Activated CD4-positive, alpha-beta T cell treated with anti-CD3 and anti-CD28 coated beads, Interleukin-10, Interleukin-2, amounts not matched to agents 100 ng/mL and 50 ng/mL, durations not matched to agents 16 hours and 8 hours (primary cell): ENCODE results near the gene ZNF644.
"Not testable (repeated sequence)": the region's sequence is repeated elsewhere in the genome, so short reads cannot be mapped to it uniquely, and the experiment has no call there.

Experiments
- DNase-seq: peaks from one replicate; pipeline ENCODE4 v3.0.0-alpha.2; 2020

The ZNF644 gene

GRCh38 chr1:91021686-91022517, at the start of gene ZNF644:
Gene ZNF644 (minus strand): TSS chr1:91022035. CDS start chr1:90982353, 39,682 bp downstream.
- peak; percentile 96 for DNase-seq

- no peak for DNase-seq
Measured at GRCh38 chr1:91070298-91070697, 48.5 kb upstream of the ZNF644 start.

- DNase-seq, result no peak
Measured at GRCh38 chr1:91066538-91066937, 44.7 kb upstream of the ZNF644 start.

DNA sequence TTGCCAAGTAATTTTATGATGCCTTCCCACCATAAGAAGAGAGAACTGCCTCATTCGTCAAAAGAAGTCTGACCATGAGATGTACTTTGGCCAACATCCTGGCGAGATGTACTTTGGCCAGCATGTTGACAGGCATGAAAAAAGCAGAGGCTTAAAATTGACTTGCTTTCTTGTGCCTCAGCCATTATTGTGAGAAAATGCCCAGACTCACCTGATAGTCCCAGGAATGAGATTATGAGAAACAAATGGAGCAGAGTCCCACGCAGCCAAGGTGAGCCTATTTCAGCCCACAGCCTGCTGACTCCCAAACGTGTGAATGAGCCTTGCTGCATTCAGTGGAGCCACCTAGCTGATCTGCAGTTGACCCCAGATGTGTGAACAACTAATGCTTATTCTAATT, 43.5 kb upstream of the ZNF644 start:
- no peak for DNase-seq

DNA sequence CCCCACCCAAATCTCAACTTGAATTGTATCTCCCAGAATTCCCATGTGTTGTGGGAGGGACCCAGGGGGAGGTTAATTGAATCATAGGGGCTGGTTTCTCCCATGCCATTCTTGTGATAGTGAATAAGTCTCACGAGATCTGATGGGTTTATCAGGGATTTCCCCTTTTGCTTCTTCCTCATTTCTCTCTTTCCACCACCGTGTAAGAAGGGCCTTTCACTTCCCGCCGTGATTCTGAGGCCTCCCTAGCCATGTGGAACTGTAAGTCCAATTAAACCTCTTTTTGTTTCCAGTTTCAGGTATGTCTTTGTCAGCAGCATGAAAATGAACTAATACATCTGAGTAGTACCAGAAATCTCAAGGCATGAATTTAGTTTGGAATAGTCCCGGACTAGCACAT, 41.6 kb upstream of the ZNF644 start:
- DNase-seq, result not testable (repeated sequence)

DNA sequence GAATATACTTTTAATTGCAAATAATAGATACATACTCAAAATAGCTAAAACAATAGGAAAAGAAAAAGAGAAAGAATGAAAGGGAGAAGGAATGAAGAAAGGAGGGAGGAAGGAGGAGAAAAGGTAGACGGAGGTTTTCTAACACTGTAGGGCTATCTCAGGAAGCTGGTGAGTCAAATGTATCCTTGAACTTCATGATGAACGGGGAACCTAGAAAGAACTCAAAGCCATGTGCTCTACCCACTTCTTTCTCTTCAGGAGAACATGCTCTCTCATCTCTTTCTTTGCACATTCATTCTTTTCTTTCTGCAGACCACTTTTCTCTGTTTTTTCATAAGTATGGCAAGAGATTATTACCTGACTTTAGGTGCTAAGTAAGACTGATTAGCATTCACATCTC, 37.3 kb upstream of the ZNF644 start:
- no peak for DNase-seq

- DNase-seq, result no peak
Measured at GRCh38 chr1:91057784-91058183, 35.9 kb upstream of the ZNF644 start.

DNA sequence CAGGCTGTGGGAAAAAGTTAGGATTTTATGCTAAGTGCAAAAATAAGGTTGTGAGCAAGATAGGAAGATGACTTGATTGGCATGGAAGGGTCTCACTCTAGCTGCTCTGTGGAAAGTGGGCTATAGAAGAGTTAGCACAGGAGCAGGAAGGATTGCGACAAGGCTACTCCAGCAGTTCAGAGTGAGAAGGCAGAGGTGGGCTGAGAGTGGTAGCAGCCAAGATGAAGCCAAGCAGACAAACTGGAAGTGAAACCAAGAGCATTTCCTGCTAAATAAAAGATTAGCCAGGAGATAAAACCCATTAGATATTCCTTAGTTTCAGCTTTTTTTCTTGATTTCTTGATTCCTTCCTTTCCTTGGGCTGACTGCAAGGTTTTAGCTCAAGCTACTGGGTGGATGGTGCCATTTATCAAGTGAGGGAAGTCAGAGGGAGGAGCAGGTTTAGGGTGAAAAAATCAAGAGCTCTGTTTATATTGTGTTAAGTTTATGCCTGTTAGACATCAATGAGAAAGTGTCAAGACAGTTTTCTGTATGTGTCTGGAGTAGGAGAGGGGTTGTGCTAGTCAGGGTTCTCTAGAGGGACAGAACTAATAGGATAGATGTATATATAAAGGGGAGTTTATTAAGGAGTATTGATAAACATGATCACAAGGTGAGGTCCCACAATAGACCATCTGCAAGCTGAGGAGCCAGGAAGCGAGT, 33.1 kb upstream of the ZNF644 start:
- DNase-seq, result no peak

- DNase-seq, result no peak
Measured at GRCh38 chr1:91053630-91054029, 31.8 kb upstream of the ZNF644 start.

DNA sequence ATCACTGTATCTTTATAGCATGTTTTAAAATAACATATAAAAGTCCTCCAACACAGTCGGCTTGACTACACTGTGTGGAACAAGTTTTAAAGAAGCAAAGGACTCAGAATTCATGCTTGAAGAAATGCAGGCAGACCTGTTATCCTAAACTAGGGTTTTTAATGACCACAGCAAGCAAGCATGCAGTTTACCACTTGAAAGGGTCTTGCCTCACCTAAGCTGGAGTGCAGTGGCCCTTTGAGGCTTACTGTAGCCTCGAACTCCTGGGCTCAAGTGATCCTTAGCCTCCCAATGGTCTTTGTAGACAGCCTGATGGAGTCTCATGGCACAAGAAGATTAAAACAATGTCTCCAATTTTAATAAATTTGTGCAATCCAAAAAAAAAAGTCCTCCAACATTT, 27.7 kb upstream of the ZNF644 start:
- DNase-seq, result not testable (repeated sequence)

GRCh38 chr1:91046766-91047165, 24.9 kb upstream of the ZNF644 start:
- no peak for DNase-seq

DNA sequence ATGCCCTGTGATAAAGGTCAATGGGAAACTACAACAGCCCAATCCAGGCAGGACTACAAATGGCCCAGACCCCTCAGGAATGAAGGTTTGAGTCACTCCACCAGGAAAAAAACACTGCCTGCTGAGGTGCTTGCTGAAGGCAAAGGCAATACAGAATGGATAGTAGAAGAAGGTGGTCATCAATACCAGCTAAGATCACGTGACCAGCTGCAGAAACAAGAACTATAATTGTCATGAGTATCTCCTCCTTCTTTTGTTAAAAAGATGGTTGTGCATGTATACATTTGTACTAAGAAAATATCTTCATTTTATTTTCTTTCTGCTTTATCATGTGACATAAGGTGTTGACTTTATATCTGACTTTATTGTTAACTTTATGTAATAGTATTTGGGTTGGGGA, 23.4 kb upstream of the ZNF644 start:
- DNase-seq, result no peak

GRCh38 chr1:91044776-91045175, 22.9 kb upstream of the ZNF644 start:
- DNase-seq, result not testable (repeated sequence)

GRCh38 chr1:91042372-91042771, 20.5 kb upstream of the ZNF644 start:
- DNase-seq, result not testable (repeated sequence)

DNA sequence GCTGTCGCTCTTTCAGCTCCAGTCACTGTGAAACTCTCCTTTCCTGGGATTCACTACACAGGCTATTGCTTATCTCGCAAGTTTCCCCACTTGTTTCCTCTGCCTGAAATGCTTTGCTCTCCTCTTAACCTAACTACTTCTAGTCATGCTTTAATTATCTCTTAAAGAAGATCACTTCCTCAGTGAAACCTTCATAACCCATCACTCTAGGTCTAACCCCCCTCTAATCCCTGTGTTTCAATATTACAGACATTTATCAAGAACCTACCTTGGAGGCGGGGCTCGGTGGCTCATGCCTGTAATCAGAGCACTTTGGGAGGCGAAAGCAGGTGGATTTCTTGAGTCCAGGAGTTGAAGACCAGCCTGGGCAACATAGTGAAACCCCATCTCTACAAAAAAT, 16.7 kb upstream of the ZNF644 start:
- DNase-seq, result no peak

- no peak for DNase-seq
Measured at GRCh38 chr1:91036894-91037829, 15.3 kb upstream of the ZNF644 start.

DNA sequence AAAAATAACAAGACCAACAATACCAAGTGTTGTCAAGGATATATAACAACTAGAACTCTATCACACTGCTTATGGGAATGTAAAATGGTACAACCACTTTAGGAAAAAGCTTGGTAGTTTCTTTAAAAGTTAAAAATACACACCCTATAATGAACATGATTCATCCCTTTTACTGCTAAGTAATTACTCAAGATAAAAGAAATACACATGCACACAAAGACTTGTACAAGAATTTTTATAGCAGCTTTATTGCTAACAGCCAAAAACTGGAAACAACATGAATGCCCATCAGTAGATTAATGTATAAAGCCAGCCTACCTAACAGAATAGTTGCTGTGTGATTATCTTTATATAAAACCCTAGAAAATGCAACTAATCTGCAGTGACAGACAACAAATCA, 10.5 kb upstream of the ZNF644 start:
- DNase-seq, result no peak

DNA sequence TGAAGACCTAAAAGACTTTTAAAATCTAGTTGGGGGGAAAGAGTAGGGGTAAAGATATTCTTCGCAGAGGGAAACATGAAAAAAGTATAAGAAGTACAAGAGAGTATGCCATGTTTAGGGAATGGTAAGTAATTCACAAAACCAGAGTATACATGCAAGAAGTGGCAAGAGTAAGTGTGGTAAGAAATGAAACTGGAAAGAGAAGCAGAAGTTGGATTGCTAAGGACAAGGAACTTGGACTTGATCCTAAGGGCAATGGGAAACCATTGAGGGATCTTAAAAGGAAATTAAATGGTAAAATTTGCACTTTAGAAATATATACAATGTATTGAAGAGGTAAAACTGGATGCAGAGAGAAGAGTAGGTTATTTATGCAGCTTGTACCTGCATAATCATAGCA, 9.2 kb upstream of the ZNF644 start:
- no peak for DNase-seq

DNA sequence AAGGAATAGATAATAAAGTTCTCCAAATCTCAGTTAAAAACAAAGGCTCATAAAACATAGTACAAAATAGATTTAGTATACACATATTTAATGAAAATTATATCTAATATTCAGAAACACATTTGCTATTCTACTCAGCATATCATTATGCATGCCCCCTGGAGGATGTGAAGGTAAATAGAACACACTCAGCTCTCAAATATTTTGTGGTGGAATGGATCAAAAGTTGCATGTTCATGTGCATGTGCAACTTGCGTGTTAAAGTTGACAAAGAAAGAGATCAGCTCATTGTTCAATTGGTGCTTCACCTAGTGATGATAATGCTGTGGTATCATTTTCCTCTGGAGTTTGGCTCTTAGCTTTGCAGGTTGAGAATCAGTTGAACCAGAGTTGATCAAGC, 4.9 kb upstream of the ZNF644 start:
- DNase-seq, result no peak

DNA sequence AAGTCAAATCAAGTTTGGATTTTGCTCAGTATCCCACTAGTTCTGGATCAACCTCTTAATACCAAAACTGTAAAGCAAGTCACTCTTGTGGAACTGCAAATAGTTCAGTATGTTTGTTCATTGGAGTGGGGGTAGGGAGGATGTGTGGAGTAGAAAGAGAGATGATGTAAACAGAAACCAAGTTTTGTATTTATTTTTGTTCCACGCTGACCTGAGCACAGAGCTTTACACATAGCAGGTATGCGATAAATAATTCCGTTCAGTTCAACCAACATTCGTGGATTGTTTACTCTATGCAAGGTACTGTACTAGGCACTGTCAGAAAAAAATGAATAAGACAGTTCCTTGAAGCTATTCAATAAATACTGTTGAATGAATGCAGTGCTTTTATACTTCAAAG, 4.5 kb upstream of the ZNF644 start:
- no peak for DNase-seq

DNA sequence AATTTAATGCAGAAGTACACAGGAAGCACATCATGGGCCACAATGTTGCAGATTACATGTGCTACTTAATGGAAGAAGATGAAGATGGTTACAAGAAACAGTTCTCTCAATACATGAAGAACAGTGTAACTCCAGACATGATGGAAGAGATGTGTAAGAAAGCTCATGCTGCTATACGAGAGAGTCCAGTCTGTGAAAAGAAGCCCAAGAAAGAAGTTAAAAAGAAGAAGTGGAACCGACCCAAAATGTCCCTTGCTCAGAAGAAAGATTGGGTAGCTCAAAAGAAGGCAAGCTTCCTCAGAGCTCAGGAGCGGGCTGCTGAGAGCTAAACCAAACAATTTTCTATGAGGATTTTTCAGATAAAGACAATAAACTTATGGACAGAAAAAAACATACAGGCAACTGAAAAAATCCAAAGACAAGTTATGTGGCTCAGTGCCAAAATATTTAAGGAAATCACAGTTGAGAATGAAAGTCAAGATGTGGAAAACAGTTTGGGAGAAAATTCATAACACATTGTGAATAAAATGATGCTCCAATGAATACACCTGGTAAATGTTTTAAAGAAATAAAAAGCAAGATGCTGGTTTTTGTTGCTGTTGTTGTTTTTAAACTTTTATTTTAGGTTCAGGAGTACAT, 2.8 kb upstream of the ZNF644 start:
- DNase-seq, result no peak

GRCh38 chr1:91022518-91022929, 689 bp upstream of the ZNF644 start:
- DNase-seq, result no peak
